HepG2 (cell line): ENCODE results near the gene ATF7IP. TPM values are rescaled to one million over a fixed set of nuclear protein-coding genes. Genes with fewer than 3 reads are reported as not detected.

Experiments used
- BHLHE40 ChIP-seq: IDR thresholded peaks from 2 replicates; pipeline ENCODE4 v1.6.1; 2011; ENCODE audit warnings: low read length, improper control_type of control experiment
- EP300 ChIP-seq, 3 experiments: sonication (generic) in 1 of 3; formaldehyde crosslinking in 1 of 3; IDR thresholded peaks; 2 replicates each; pipeline versions ENCODE4 v1.5.1 to v1.6.1; 2011 to 2020; ENCODE audit warnings: low read depth in 2 of 3, low read length in 2 of 3, borderline replicate concordance in 1 of 3, improper control_type of control experiment in 1 of 3, mild to moderate bottlenecking in 1 of 3, missing genetic modification reagents in 1 of 3, moderate library complexity in 1 of 3
- polyA plus RNA-seq, 8 experiments: library from polyadenylated mRNA; depleted of rRNA in 3 of 8; stranded (reverse) in 7 of 8; unstranded in 1 of 8; fragments of >200 nt; fragmentation: Illumina TruSeq in 4 of 8; extraction: Trizol in 4 of 8; gene quantifications; 2 replicates each; pipeline versions ENCODE4 v1.2.1 to v1.2.3, GENCODE V29; 2011 to 2016; ENCODE audit warnings: low read depth in 4 of 8, missing spikeins in 1 of 8, mixed read lengths in 1 of 8; ENCODE audit not compliant: insufficient read depth in 1 of 8
- total RNA-seq, 5 experiments: library from RNA; depleted of rRNA; stranded (reverse); fragments of >200 nt; fragmentation: Illumina TruSeq; extraction: Trizol; gene quantifications; 2 replicates each; pipeline ENCODE4 v1.2.3, GENCODE V29; 2016; ENCODE audit warnings: low read depth in 1 of 5
- TF ChIP-seq, protein P1 (sequence below): sonication (generic); formaldehyde crosslinking; IDR thresholded peaks from 2 replicates; pipeline ENCODE4 v1.4.0; 2020; ENCODE audit warnings: missing genetic modification reagents, borderline replicate concordance
- TF ChIP-seq, protein P2 (sequence below): sonication (generic); formaldehyde crosslinking; IDR thresholded peaks from 2 replicates; pipeline ENCODE4 v1.5.0; 2020; ENCODE audit warnings: missing genetic modification reagents
- TF ChIP-seq, protein P3 (sequence below): sonication (generic); formaldehyde crosslinking; IDR thresholded peaks from 2 replicates; pipeline ENCODE4 v1.5.1; 2020; ENCODE audit warnings: mild to moderate bottlenecking, missing genetic modification reagents, moderate library complexity
- TF ChIP-seq, protein P4 (sequence below): IDR thresholded peaks from 2 replicates; pipeline ENCODE4 v1.6.1; 2016; ENCODE audit warnings: low read depth, missing genetic modification reagents, missing compliant biosample characterization
- TF ChIP-seq, protein P5 (sequence below): sonication (generic); formaldehyde crosslinking; IDR thresholded peaks from 2 replicates; pipeline ENCODE4 v1.5.0; 2020; ENCODE audit warnings: mild to moderate bottlenecking, missing genetic modification reagents, moderate library complexity

The ATF7IP gene
- total and polyA plus RNA-seq, 2 of the 13 experiments (the other 11 are each of a cell fraction or from before 2014, with no cell fraction given): 1.8 to 11.8 TPM

DNA sequence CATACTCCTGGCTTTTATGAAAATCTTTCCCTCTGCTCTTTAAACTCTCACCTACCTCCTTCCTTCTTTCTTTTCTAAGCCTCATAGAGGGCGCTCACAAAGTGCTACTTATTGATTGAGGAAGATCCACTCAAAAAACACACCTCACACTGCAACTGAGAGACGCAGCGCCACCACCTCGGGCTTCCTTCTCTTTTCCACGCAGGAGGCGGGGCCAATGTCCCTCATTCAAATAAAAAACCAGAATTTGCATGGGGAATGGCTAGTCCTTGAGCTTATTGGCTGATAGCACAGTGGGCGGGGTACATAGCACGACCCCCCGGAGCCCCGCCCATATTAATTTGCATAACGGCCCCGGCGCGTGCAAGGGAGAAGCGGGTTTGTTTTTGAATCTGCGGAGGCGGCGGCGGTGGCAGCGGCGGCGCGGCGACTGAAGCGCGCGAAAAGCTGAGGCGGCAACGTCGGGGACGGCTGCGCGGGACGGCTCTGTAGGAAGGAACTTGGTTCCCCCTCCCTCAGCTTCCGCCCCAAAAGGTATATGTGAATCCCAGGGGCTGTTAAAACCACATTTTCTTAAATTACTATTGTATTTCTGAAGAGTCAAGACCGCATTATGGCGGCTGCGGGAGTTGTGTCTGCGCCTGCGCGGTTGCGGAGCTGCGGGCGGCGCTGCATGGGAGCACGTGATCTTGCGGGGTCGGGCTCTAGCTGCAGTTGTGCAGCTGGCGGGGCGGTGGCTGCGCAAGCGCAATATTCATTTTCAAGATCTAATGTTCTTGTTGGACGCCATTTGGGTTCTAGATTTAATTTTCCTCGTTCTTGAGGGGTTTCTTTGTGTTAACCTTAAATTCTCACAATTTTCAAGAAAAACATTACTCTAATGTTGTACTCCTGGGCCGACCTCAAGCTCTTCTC lies at the start of gene ATF7IP (continued):
- TF ChIP-seq, protein P1, sequence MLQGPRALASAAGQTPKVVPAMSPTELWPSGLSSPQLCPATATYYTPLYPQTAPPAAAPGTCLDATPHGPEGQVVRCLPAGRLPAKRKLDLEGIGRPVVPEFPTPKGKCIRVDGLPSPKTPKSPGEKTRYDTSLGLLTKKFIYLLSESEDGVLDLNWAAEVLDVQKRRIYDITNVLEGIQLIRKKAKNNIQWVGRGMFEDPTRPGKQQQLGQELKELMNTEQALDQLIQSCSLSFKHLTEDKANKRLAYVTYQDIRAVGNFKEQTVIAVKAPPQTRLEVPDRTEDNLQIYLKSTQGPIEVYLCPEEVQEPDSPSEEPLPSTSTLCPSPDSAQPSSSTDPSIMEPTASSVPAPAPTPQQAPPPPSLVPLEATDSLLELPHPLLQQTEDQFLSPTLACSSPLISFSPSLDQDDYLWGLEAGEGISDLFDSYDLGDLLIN (CRISPR knock-in tag): no peak
- TF ChIP-seq, protein P2, sequence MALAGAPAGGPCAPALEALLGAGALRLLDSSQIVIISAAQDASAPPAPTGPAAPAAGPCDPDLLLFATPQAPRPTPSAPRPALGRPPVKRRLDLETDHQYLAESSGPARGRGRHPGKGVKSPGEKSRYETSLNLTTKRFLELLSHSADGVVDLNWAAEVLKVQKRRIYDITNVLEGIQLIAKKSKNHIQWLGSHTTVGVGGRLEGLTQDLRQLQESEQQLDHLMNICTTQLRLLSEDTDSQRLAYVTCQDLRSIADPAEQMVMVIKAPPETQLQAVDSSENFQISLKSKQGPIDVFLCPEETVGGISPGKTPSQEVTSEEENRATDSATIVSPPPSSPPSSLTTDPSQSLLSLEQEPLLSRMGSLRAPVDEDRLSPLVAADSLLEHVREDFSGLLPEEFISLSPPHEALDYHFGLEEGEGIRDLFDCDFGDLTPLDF (CRISPR knock-in tag): no peak
- peak; percentile 59; the same call in 1 of the 2 replicates for TF ChIP-seq BHLHE40
- TF ChIP-seq, protein P3, sequence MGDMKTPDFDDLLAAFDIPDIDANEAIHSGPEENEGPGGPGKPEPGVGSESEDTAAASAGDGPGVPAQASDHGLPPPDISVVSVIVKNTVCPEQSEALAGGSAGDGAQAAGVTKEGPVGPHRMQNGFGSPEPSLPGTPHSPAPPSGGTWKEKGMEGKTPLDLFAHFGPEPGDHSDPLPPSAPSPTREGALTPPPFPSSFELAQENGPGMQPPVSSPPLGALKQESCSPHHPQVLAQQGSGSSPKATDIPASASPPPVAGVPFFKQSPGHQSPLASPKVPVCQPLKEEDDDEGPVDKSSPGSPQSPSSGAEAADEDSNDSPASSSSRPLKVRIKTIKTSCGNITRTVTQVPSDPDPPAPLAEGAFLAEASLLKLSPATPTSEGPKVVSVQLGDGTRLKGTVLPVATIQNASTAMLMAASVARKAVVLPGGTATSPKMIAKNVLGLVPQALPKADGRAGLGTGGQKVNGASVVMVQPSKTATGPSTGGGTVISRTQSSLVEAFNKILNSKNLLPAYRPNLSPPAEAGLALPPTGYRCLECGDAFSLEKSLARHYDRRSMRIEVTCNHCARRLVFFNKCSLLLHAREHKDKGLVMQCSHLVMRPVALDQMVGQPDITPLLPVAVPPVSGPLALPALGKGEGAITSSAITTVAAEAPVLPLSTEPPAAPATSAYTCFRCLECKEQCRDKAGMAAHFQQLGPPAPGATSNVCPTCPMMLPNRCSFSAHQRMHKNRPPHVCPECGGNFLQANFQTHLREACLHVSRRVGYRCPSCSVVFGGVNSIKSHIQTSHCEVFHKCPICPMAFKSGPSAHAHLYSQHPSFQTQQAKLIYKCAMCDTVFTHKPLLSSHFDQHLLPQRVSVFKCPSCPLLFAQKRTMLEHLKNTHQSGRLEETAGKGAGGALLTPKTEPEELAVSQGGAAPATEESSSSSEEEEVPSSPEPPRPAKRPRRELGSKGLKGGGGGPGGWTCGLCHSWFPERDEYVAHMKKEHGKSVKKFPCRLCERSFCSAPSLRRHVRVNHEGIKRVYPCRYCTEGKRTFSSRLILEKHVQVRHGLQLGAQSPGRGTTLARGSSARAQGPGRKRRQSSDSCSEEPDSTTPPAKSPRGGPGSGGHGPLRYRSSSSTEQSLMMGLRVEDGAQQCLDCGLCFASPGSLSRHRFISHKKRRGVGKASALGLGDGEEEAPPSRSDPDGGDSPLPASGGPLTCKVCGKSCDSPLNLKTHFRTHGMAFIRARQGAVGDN (CRISPR knock-in tag): peak; percentile 55
- TF ChIP-seq, protein P4, sequence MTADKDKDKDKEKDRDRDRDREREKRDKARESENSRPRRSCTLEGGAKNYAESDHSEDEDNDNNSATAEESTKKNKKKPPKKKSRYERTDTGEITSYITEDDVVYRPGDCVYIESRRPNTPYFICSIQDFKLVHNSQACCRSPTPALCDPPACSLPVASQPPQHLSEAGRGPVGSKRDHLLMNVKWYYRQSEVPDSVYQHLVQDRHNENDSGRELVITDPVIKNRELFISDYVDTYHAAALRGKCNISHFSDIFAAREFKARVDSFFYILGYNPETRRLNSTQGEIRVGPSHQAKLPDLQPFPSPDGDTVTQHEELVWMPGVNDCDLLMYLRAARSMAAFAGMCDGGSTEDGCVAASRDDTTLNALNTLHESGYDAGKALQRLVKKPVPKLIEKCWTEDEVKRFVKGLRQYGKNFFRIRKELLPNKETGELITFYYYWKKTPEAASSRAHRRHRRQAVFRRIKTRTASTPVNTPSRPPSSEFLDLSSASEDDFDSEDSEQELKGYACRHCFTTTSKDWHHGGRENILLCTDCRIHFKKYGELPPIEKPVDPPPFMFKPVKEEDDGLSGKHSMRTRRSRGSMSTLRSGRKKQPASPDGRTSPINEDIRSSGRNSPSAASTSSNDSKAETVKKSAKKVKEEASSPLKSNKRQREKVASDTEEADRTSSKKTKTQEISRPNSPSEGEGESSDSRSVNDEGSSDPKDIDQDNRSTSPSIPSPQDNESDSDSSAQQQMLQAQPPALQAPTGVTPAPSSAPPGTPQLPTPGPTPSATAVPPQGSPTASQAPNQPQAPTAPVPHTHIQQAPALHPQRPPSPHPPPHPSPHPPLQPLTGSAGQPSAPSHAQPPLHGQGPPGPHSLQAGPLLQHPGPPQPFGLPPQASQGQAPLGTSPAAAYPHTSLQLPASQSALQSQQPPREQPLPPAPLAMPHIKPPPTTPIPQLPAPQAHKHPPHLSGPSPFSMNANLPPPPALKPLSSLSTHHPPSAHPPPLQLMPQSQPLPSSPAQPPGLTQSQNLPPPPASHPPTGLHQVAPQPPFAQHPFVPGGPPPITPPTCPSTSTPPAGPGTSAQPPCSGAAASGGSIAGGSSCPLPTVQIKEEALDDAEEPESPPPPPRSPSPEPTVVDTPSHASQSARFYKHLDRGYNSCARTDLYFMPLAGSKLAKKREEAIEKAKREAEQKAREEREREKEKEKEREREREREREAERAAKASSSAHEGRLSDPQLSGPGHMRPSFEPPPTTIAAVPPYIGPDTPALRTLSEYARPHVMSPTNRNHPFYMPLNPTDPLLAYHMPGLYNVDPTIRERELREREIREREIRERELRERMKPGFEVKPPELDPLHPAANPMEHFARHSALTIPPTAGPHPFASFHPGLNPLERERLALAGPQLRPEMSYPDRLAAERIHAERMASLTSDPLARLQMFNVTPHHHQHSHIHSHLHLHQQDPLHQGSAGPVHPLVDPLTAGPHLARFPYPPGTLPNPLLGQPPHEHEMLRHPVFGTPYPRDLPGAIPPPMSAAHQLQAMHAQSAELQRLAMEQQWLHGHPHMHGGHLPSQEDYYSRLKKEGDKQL: no peak
- TF ChIP-seq, protein P5, sequence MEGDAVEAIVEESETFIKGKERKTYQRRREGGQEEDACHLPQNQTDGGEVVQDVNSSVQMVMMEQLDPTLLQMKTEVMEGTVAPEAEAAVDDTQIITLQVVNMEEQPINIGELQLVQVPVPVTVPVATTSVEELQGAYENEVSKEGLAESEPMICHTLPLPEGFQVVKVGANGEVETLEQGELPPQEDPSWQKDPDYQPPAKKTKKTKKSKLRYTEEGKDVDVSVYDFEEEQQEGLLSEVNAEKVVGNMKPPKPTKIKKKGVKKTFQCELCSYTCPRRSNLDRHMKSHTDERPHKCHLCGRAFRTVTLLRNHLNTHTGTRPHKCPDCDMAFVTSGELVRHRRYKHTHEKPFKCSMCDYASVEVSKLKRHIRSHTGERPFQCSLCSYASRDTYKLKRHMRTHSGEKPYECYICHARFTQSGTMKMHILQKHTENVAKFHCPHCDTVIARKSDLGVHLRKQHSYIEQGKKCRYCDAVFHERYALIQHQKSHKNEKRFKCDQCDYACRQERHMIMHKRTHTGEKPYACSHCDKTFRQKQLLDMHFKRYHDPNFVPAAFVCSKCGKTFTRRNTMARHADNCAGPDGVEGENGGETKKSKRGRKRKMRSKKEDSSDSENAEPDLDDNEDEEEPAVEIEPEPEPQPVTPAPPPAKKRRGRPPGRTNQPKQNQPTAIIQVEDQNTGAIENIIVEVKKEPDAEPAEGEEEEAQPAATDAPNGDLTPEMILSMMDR (CRISPR knock-in tag): peak; percentile 3; the same call in 1 of the 2 replicates
- peak in 1 of 2 experiments; percentile 88; a peak in 2 of 4 replicates for TF ChIP-seq EP300 (IDR thresholded peaks at IDR 0.05; ENCODE audit: low read depth in 2 of 2, low read length in 2 of 2)
- no peak for TF ChIP-seq EP300 (CRISPR knock-in tag; IDR thresholded peaks at IDR 0.05; ENCODE audit: borderline replicate concordance)
